HEK293 (cell line): ENCODE data around the gene CTAGE1.

Source experiments
- CTCF ChIP-seq: fragments of 450-650 bp; formaldehyde crosslinking; IDR thresholded peaks from 2 replicates; pipeline ENCODE4 v1.5.1; 2016; ENCODE audit warnings: missing biosample characterization, missing genetic modification characterization
- ZBTB21 ChIP-seq: fragments of 450-650 bp; formaldehyde crosslinking; IDR thresholded peaks from 2 replicates; pipeline ENCODE4 v1.5.1; 2017; ENCODE audit warnings: missing biosample characterization, missing genetic modification characterization
- ZNF274 ChIP-seq, 2 experiments: fragments of 200-500 bp in 1 of 2; fragments of 450-650 bp in 1 of 2; sonication (Bioruptor generic) in 1 of 2; formaldehyde crosslinking in 1 of 2; IDR thresholded peaks; 2 replicates each; pipeline versions ENCODE4 v1.5.1 to v1.6.1; 2014 to 2016; ENCODE audit warnings: borderline replicate concordance in 1 of 2, inconsistent platforms in 1 of 2, low read length in 1 of 2, missing biosample characterization in 1 of 2, missing genetic modification characterization in 1 of 2
- ZNF530 ChIP-seq: fragments of 450-650 bp; formaldehyde crosslinking; IDR thresholded peaks from 2 replicates; pipeline ENCODE4 v1.5.1; 2016; ENCODE audit warnings: low read depth, missing biosample characterization, missing genetic modification characterization
- ZNF639 ChIP-seq: fragments of 450-650 bp; formaldehyde crosslinking; IDR thresholded peaks from 2 replicates; pipeline ENCODE4 v1.5.1; 2016; ENCODE audit warnings: missing biosample characterization, missing genetic modification characterization
- ZXDB ChIP-seq: fragments of 450-650 bp; formaldehyde crosslinking; IDR thresholded peaks from 2 replicates; pipeline ENCODE4 v1.5.1; 2016; ENCODE audit warnings: missing biosample characterization, missing genetic modification characterization
- TF ChIP-seq, protein P1 (sequence below): fragments of 450-650 bp; formaldehyde crosslinking; IDR thresholded peaks from 2 replicates; pipeline ENCODE4 v1.5.1; 2016; ENCODE audit warnings: missing biosample characterization, missing genetic modification characterization
- TF ChIP-seq, protein P2 (sequence below): fragments of 450-650 bp; formaldehyde crosslinking; IDR thresholded peaks from 2 replicates; pipeline ENCODE4 v1.5.1; 2016; ENCODE audit warnings: missing biosample characterization, missing genetic modification characterization

DNA sequence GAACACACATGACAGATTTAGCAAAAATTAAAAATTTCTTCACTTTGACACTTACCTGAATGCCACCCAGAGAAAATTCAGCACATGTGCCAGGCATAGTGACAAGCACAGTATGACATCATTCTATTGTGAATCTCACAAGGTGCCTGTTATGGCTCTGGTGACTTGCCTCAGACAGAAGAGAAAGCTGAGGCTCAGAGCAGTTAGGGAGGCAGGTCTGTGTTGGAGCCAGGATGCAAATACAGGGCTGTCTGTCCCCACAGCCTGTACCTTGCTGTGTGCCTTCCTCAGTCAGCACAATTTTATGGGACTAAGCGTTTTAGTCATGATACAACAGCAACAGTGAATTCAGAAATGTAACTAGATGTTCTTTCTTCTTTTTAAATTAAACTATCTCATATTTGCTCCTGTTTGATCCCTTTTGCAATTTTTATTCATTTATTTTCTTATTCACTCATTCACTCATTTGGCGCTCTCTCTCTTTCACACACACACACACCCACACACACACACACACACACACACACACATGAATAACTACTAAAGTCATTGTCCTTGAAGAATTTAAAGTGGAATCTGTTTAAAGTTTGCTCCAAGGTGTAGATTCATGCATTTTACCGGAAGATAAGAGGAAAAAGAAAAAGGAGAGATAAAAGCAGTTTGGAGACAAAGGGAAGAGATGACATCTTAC, 37.9 kb upstream of the CTAGE1 start:
- TF ChIP-seq CTCF (tag by site-specific recombination), result no peak
- TF ChIP-seq, protein P1, sequence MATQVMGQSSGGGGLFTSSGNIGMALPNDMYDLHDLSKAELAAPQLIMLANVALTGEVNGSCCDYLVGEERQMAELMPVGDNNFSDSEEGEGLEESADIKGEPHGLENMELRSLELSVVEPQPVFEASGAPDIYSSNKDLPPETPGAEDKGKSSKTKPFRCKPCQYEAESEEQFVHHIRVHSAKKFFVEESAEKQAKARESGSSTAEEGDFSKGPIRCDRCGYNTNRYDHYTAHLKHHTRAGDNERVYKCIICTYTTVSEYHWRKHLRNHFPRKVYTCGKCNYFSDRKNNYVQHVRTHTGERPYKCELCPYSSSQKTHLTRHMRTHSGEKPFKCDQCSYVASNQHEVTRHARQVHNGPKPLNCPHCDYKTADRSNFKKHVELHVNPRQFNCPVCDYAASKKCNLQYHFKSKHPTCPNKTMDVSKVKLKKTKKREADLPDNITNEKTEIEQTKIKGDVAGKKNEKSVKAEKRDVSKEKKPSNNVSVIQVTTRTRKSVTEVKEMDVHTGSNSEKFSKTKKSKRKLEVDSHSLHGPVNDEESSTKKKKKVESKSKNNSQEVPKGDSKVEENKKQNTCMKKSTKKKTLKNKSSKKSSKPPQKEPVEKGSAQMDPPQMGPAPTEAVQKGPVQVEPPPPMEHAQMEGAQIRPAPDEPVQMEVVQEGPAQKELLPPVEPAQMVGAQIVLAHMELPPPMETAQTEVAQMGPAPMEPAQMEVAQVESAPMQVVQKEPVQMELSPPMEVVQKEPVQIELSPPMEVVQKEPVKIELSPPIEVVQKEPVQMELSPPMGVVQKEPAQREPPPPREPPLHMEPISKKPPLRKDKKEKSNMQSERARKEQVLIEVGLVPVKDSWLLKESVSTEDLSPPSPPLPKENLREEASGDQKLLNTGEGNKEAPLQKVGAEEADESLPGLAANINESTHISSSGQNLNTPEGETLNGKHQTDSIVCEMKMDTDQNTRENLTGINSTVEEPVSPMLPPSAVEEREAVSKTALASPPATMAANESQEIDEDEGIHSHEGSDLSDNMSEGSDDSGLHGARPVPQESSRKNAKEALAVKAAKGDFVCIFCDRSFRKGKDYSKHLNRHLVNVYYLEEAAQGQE (tag by site-specific recombination), result no peak
- no peak for TF ChIP-seq ZNF274 (IDR thresholded peaks at IDR 0.05; ENCODE audit: low read length)
- TF ChIP-seq ZNF274 (tag by site-specific recombination; IDR thresholded peaks at IDR 0.05; ENCODE audit: borderline replicate concordance), result no peak
- no peak for TF ChIP-seq ZBTB21 (tag by site-specific recombination)
- TF ChIP-seq, protein P2, sequence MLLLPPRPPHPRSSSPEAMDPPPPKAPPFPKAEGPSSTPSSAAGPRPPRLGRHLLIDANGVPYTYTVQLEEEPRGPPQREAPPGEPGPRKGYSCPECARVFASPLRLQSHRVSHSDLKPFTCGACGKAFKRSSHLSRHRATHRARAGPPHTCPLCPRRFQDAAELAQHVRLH (tag by site-specific recombination), result no peak
- TF ChIP-seq ZNF639 (tag by site-specific recombination), result no peak
- TF ChIP-seq ZNF530, result no peak
- no peak for TF ChIP-seq ZXDB (tag by site-specific recombination)
